ENCODE data around the gene BCLAF1. TPM values are rescaled to one million over a fixed set of nuclear protein-coding genes. Genes with fewer than 3 reads are reported as not detected.
A peak's percentile ranks its signal among the peaks of the same experiment; 100 is the strongest.

The BCLAF1 gene
- total and polyA plus RNA-seq, 9 of the 15 experiments (the other 6 are each of a cell fraction or from before 2014, with no cell fraction given), result 65.4 to 286 (median 165) TPM

GRCh38 chr6:136290410-136291010 is 864 bp upstream of the BCLAF1 start (continued):
- TF ChIP-seq CBX3 (IDR thresholded peaks at IDR 0.05; ENCODE audit: borderline replicate concordance in 1 of 2, low read length in 2 of 2), result peak in 1 of 2 experiments; percentile 4; a peak in 1 of 3 replicates
- TF ChIP-seq ZNF586 (CRISPR knock-in tag; conservative IDR thresholded peaks at IDR 0.05), result no peak
- TF ChIP-seq CTCF (IDR thresholded peaks at IDR 0.05 in 2 of 3, conservative IDR thresholded peaks at IDR 0.05 in 1 of 3; ENCODE audit: insufficient read depth in 2 of 3, low read depth in 1 of 3, low read length in 3 of 3), result peak in 1 of 3 experiments; percentile 1; a peak in 1 of 6 replicates
- TF ChIP-seq SP1 (CRISPR knock-in tag; IDR thresholded peaks at IDR 0.05), result no peak
- no peak for TF ChIP-seq CREM (IDR thresholded peaks at IDR 0.05; ENCODE audit: low read depth)
- TF ChIP-seq ARID3A (IDR thresholded peaks at IDR 0.05; ENCODE audit: borderline replicate concordance, low read depth, low read length), result no peak
- TF ChIP-seq ADNP (tag; IDR thresholded peaks at IDR 0.05), result no peak
- TF ChIP-seq MTF1 (CRISPR knock-in tag; IDR thresholded peaks at IDR 0.05; ENCODE audit: borderline replicate concordance), result no peak
- TF ChIP-seq SIRT6 (IDR thresholded peaks at IDR 0.05; ENCODE audit: low read depth, low read length), result no peak
- TF ChIP-seq FOXA1 (IDR thresholded peaks at IDR 0.05; ENCODE audit: borderline replicate concordance), result no peak
- TF ChIP-seq MTA3 (IDR thresholded peaks at IDR 0.05; ENCODE audit: borderline replicate concordance), result no peak
- no peak for TF ChIP-seq ZNF518B (CRISPR knock-in tag; IDR thresholded peaks at IDR 0.05)
- TF ChIP-seq EP400 (IDR thresholded peaks at IDR 0.05), result no peak; the same call in 1 of the 2 replicates
- peak; percentile 42; the same call in 1 of the 2 replicates for TF ChIP-seq CREB3L1 (IDR thresholded peaks at IDR 0.05; ENCODE audit: borderline replicate concordance, low read depth)
- no peak for TF ChIP-seq CBFA2T2 (conservative IDR thresholded peaks at IDR 0.05)
- TF ChIP-seq OTX1 (CRISPR knock-in tag; IDR thresholded peaks at IDR 0.05), result no peak
- no peak for TF ChIP-seq RUNX1 (IDR thresholded peaks at IDR 0.05; ENCODE audit: low read depth)
- no peak for TF ChIP-seq SLC30A9 (CRISPR knock-in tag; IDR thresholded peaks at IDR 0.05)
- peak; percentile 15; the same call in 1 of the 2 replicates for TF ChIP-seq ZBTB17 (CRISPR knock-in tag; IDR thresholded peaks at IDR 0.05)
- TF ChIP-seq SMARCC2 (IDR thresholded peaks at IDR 0.05; ENCODE audit: low read depth), result no peak
